HG03103 (cell line): Measurements from ENCODE around the gene ZSCAN29.

Source experiments
- ATAC-seq: cut with Tn5 transposase; IDR thresholded peaks from one replicate; pipeline ENCODE4 v1.9.1; 2021; ENCODE audit warnings: low read depth; ENCODE audit not compliant: unreplicated experiment

The ZSCAN29 gene

DNA sequence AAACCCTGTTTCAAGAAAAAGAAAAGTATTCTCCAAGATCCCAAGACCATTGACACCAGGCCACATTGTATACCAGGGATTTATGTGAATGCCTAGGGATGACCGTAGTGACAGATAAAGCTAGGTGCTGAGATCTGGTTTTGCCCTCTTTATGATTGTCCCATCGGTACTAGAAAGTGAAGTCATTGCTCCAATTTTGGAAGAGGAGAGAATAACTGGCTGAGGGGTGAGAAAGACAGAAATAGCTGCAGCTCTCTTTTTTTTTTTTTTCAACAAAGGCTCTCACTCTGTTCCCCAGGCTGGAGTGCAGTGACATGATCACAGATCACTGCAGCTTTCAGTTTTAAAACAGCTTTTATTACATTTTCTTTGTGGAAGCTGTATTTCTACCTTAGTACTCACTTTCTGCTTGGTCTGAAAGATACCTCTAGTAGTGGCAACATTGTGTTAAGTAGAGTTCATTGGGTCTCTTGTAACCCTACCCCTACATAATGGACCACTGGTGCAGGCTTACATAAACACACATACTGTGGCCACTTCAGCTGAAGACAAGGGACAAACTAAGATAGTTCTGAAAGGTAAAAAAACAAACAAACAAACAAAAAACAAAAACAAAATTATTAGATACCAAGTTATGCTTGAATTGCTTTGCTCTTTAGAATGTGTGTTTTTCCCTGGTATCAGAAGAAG lies 18.0 kb downstream of the ZSCAN29 start:
- no peak for ATAC-seq

- ATAC-seq, result no peak
These were observed 23.7 kb downstream of the ZSCAN29 start for GRCh38 chr15:43347114-43347513.

- ATAC-seq, result no peak
These were observed 24.5 kb downstream of the ZSCAN29 start for GRCh38 chr15:43346305-43346704.

- no peak for ATAC-seq
These were observed 40.1 kb downstream of the ZSCAN29 start for GRCh38 chr15:43330780-43331087.

DNA sequence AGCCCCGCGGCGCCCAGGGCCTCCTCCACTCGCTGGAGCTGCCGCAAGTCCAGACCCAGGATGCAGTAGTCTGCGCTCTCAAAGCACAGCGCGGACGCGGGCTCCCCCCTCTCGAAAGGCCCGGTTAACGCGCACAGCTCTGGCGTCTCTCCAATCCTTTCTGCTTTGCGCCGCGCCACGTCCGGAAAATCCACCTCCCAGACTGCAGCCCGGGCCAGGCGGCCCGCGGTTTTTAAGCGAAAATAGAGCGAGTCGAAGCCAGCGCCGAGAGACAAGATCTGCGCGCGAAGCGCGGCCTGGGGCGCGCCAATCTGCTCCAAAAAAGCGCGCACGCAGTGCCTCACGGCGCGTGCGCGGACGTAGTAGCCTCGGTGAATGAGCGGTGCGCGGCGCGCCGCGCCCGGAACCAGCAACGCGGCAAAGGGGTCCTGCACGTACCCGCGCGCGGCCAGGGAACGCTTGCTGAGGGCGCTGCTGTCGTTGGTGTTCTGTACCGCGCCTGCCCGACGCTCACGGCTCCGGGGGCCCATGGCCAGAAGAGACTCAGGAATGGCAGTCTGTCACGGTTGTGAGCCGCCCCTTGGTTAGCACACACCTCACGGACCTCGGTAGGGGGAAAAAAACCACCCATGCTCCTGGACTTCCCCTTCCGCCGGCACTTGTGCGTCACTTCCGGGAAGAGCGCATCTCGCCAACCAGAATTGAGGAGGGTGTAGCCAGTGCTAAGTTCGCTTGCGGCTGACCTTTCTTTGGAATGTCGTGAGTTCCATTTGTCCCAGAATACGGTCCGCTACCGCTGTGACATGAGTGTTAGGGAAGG lies 40.7 kb downstream of the ZSCAN29 start, which contains the start of gene LCMT2:
Gene LCMT2, minus strand, starts transcription at position 614 of the 820 bp plus-strand sequence. Its CDS starts 84 bp downstream, at position 530.
- peak; percentile 67 for ATAC-seq

GRCh38 chr15:43329217-43329959 lies 41.5 kb downstream of the ZSCAN29 start:
- no peak for ATAC-seq

- ATAC-seq, result no peak
These were observed 45.7 kb downstream of the ZSCAN29 start for GRCh38 chr15:43325039-43325684.

GRCh38 chr15:43318990-43319771 lies 51.7 kb downstream of the ZSCAN29 start:
- ATAC-seq, result no peak

GRCh38 chr15:43317566-43318184 lies 53.2 kb downstream of the ZSCAN29 start:
- no peak for ATAC-seq

DNA sequence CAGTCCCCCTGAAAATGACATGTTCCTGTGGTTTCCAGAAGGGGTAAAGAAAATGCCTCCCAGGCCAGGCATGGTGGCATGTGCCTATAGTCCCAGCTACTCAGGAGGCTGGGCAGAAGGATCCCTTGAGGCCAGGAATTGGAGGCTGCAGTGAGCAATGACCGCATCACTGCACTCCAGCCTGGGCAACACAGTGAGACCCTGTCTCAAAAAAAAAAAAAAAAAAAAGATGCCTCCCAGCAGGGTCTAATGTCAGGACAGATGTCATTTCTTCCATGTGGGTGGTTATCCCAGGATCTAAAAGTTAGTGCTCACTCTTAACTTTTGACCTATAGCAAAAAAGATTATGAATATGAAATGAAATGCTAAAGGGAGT lies 53.9 kb downstream of the ZSCAN29 start:
- ATAC-seq, result no peak

DNA sequence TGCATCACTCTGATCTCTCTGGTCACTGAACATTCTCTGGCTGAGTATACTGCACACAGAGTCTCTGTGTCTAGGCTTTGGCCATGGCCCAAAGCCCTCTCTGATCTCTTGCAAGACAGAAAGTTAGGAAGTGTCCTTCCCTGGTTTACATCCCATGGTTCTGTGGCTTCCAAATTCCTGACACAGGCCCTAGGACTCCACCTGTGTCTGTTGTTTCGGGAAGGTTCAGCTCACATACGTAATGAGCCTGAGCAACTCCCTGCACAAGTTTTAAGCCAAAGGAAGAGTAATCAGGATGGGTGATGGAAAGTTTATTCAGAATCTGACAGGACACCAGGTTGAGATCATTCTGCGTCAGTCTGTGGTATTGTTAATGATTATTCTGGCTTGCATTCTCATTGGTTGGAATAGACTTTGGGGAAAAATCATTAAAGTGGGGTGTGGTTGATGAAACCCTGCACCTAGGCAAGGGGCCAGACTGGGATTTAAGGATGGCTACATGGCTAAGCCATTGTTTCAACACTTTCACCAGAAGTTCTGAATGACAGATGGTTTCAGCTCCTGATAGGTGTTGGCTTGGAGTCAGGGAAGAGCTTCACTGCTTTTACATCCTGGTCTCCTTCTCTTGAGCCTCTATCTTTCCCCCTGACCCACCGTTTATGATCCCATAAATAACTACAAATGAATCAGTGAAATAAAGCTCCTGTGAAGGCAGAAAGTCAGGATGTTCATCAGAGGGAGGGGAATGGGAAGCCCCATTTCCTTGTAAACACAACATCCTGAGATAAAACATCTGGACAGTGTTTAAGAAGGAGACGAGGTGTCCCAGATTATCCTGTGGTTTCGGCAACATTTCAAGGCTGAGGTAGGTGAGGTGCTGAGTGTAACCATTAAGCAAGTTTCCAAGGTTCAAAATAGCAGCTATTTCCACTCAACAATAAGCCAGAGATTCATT lies 54.5 kb downstream of the ZSCAN29 start:
- ATAC-seq, result no peak

GRCh38 chr15:43314171-43314570 lies 56.7 kb downstream of the ZSCAN29 start:
- ATAC-seq, result no peak

DNA sequence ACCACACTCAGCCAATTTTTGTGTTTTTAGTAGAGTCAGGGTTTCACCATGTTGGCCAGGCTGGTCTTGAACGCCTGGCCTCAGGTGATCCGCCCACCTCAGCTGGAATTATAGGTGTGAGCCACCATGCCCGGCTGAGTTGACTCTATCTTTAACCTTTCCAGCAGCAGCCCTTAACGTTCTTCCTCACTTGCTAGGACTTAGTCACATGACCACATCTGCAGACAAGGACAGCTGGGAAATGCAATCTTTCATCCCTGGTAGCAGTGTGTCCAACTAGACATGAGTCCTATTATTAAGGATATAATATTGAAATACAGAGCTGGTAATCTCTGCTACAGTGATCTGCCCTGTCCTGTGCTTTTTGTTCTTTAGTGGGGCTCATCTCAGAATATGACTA lies 58.5 kb downstream of the ZSCAN29 start:
- ATAC-seq, result no peak
